ENCODE data around the gene HMCN2. TPM values are rescaled to one million over a fixed set of nuclear protein-coding genes. Genes with fewer than 3 reads are reported as not detected.
A peak's percentile ranks its signal among the peaks of the same experiment; 100 is the strongest.

The HMCN2 gene
- total RNA-seq, 4 donors from 2014 or later = 9.1 to 38.6 (median 12.5) TPM

- intact Hi-C loops (cut with DNase I) = no loop called here
- no peak for TF ChIP-seq POLR2A (IDR thresholded peaks at IDR 0.05; ENCODE audit: low read depth)
- no peak for TF ChIP-seq POLR2AphosphoS5 (IDR thresholded peaks at IDR 0.05)
- no peak for TF ChIP-seq CTCF (IDR thresholded peaks at IDR 0.05)
- no peak for TF ChIP-seq EP300 (IDR thresholded peaks at IDR 0.05)
- WGBS = 83% methylated on average over 3 of the region's 4 CpGs
- Histone ChIP-seq H3K4me1 (peaks cover 6 to 78% (median 52%) of the 10 kb centered on the region in 4 donors), H3K4me3 (no peak overlapping the region), H3K27ac (replicated peaks in 1 of 4) (peak overlapping the region in 3 of 4 donors; percentile 68 to 75 (median 73)), H3K27me3 (no peaks in the 10 kb centered on the region), H3K9me3 (no peaks in the 10 kb centered on the region), H3K36me3 (peaks cover 0 to 19% (median 0%) of the 10 kb centered on the region in 4 donors)
- DNase-seq (ENCODE audit: extremely low spot score) = no peak
These were observed 34.4 kb downstream of the HMCN2 start for GRCh38 chr9:130299785-130300615.

- WGBS = 85% methylated on average over 5 of the region's 5 CpGs
- no peak for DNase-seq (ENCODE audit: extremely low spot score)
- Histone ChIP-seq H3K9me3 (no peaks in the 10 kb centered on the region), H3K4me3 (no peak overlapping the region), H3K27ac (replicated peaks in 1 of 4) (peak overlapping the region; percentile 68 to 75 (median 72)), H3K27me3 (no peaks in the 10 kb centered on the region), H3K4me1 (peaks cover 8 to 85% (median 59%) of the 10 kb centered on the region in 4 donors), H3K36me3 (peaks cover 0 to 18% (median 0%) of the 10 kb centered on the region in 4 donors)
- intact Hi-C loops (cut with DNase I) = no loop called here
- TF ChIP-seq CTCF (IDR thresholded peaks at IDR 0.05) (no peak), EP300 (IDR thresholded peaks at IDR 0.05) (no peak), POLR2A (IDR thresholded peaks at IDR 0.05; ENCODE audit: low read depth) (no peak), POLR2AphosphoS5 (IDR thresholded peaks at IDR 0.05) (no peak)
These were observed 35.2 kb downstream of the HMCN2 start for GRCh38 chr9:130300739-130301138.

- 48% methylated on average over 15 of the region's 18 CpGs for WGBS
- Histone ChIP-seq H3K4me1 (peaks cover 8 to 84% (median 60%) of the 10 kb centered on the region in 4 donors), H3K9me3 (no peaks in the 10 kb centered on the region), H3K27me3 (no peaks in the 10 kb centered on the region), H3K4me3 (no peak overlapping the region), H3K27ac (replicated peaks in 1 of 4) (peak overlapping the region; percentile 68 to 75 (median 72)), H3K36me3 (peaks cover 0 to 20% (median 0%) of the 10 kb centered on the region in 4 donors)
- DNase-seq (ENCODE audit: extremely low spot score) = no peak
- intact Hi-C loops (cut with DNase I) = no loop called here
- no peak for TF ChIP-seq EP300 (IDR thresholded peaks at IDR 0.05)
- no peak for TF ChIP-seq CTCF (IDR thresholded peaks at IDR 0.05)
- TF ChIP-seq POLR2AphosphoS5 (IDR thresholded peaks at IDR 0.05) = peak; percentile 20 to 58
- no peak for TF ChIP-seq POLR2A (IDR thresholded peaks at IDR 0.05; ENCODE audit: low read depth)
These were observed 36.1 kb downstream of the HMCN2 start for GRCh38 chr9:130301483-130302286.

- H3K4me1 ChIP-seq = peaks cover 8 to 70% (median 49%) of the 10 kb centered on the region in 4 donors
- H3K36me3 ChIP-seq = peaks cover 0 to 22% (median 0%) of the 10 kb centered on the region in 4 donors
- DNase-seq (ENCODE audit: extremely low spot score) = no peak
- no peak overlapping the region for H3K4me3 ChIP-seq
- 95% methylated on average over 14 of the region's 23 CpGs for WGBS
- peak overlapping the region; percentile 55 to 73 (median 64) for H3K27ac ChIP-seq (replicated peaks in 1 of 4)
- H3K9me3 ChIP-seq = no peaks in the 10 kb centered on the region
- intact Hi-C loops (cut with DNase I) = no loop called here
- H3K27me3 ChIP-seq = no peaks in the 10 kb centered on the region
- TF ChIP-seq POLR2A (IDR thresholded peaks at IDR 0.05; ENCODE audit: low read depth) (no peak), CTCF (IDR thresholded peaks at IDR 0.05) (no peak), POLR2AphosphoS5 (IDR thresholded peaks at IDR 0.05) (no peak), EP300 (IDR thresholded peaks at IDR 0.05) (no peak)
These were observed 37.4 kb downstream of the HMCN2 start for GRCh38 chr9:130302785-130303612.

Data from esophagus muscularis mucosa (tissue), 4 donors.